Prostate gland (tissue), 2 donors: ENCODE results near the gene TPRA1.

ENCODE experiments used
- POLR2A ChIP-seq: fragments of 450-650 bp; IDR thresholded peaks from one replicate; pipeline ENCODE4 v1.6.1; 2016; ENCODE audit warnings: antibody characterized with exemption, mild to moderate bottlenecking
- POLR2AphosphoS5 ChIP-seq: sonication (generic); formaldehyde crosslinking; IDR thresholded peaks from one replicate; pipeline ENCODE4 v1.6.1; 2017; ENCODE audit warnings: antibody characterized with exemption
- TF ChIP-seq, protein P1 (sequence below), 4 experiments: fragments of 200-600 bp in 2 of 4; fragments of 450-650 bp in 2 of 4; sonication (generic) in 2 of 4; IDR thresholded peaks; 1 replicate in 3 of 4; 2 replicates in 1 of 4; pipeline ENCODE4 v1.5.1; 2016 to 2019; ENCODE audit warnings: antibody characterized with exemption in 4 of 4, mild to moderate bottlenecking in 2 of 4, moderate library complexity in 2 of 4

DNA sequence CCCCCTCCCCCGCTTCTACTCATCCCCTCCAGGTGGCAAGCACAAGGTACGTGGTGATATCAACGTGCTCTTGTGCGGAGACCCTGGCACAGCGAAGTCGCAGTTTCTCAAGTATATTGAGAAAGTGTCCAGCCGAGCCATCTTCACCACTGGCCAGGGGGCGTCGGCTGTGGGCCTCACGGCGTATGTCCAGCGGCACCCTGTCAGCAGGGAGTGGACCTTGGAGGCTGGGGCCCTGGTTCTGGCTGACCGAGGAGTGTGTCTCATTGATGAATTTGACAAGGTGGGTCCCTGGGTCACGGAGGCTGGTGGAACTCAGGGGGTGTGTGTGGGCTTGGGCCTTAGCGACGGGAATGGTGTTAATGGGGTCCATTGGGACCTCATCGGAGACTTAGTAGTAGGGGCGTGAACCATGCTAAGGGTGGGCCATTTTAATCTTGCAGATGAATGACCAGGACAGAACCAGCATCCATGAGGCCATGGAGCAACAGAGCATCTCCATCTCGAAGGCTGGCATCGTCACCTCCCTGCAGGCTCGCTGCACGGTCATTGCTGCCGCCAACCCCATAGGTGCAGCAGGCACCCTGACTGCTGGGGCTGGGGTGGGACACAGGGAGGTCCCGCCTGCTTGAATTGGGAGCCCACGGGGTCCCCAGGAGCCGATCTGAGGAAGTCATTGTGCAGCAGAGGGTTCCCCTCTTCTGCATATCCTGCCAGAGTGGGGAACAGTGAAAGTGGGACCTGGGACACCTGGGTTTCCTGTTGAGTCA lies 26.5 kb upstream of the TPRA1 start:
- TF ChIP-seq, protein P1, sequence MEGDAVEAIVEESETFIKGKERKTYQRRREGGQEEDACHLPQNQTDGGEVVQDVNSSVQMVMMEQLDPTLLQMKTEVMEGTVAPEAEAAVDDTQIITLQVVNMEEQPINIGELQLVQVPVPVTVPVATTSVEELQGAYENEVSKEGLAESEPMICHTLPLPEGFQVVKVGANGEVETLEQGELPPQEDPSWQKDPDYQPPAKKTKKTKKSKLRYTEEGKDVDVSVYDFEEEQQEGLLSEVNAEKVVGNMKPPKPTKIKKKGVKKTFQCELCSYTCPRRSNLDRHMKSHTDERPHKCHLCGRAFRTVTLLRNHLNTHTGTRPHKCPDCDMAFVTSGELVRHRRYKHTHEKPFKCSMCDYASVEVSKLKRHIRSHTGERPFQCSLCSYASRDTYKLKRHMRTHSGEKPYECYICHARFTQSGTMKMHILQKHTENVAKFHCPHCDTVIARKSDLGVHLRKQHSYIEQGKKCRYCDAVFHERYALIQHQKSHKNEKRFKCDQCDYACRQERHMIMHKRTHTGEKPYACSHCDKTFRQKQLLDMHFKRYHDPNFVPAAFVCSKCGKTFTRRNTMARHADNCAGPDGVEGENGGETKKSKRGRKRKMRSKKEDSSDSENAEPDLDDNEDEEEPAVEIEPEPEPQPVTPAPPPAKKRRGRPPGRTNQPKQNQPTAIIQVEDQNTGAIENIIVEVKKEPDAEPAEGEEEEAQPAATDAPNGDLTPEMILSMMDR (IDR thresholded peaks at IDR 0.05), result no peak
- TF ChIP-seq POLR2A (no peak), POLR2AphosphoS5 (no peak)
